HepG2 (cell line): ENCODE measurements around the gene DDX50. TPM values are rescaled to one million over a fixed set of nuclear protein-coding genes. Genes with fewer than 3 reads are reported as not detected.
A peak's percentile ranks its signal among the peaks of the same experiment; 100 is the strongest.

Experiments
- BORCS8-MEF2B ChIP-seq: sonication (generic); formaldehyde crosslinking; IDR thresholded peaks from 2 replicates; pipeline ENCODE4 v1.8.0; 2022; ENCODE audit warnings: mild to moderate bottlenecking, missing genetic modification reagents
- CEBPG ChIP-seq: IDR thresholded peaks from 2 replicates; pipeline ENCODE4 v1.6.1; 2016
- HOXA7 ChIP-seq: sonication (generic); formaldehyde crosslinking; IDR thresholded peaks from 2 replicates; pipeline ENCODE4 v1.8.1; 2022; ENCODE audit warnings: mild to moderate bottlenecking, missing genetic modification reagents, moderate library complexity
- MXD1 ChIP-seq: sonication (generic); formaldehyde crosslinking; IDR thresholded peaks from 2 replicates; pipeline ENCODE4 v1.4.0; 2020; ENCODE audit warnings: mild to moderate bottlenecking, missing genetic modification reagents
- MXD3 ChIP-seq: IDR thresholded peaks from 2 replicates; pipeline ENCODE4 v1.6.1; 2016; ENCODE audit warnings: mild to moderate bottlenecking, missing biosample characterization, missing genetic modification reagents
- MZF1 ChIP-seq: sonication (generic); formaldehyde crosslinking; IDR thresholded peaks from 2 replicates; pipeline ENCODE4 v1.8.1; 2023; ENCODE audit warnings: mild to moderate bottlenecking, missing genetic modification reagents, borderline replicate concordance
- SMARCE1 ChIP-seq: fragments of 450-650 bp; IDR thresholded peaks from 2 replicates; pipeline ENCODE4 v1.6.1; 2017; ENCODE audit warnings: borderline replicate concordance
- SNAPC2 ChIP-seq: sonication (generic); formaldehyde crosslinking; IDR thresholded peaks from 2 replicates; pipeline ENCODE4 v1.8.1; 2022; ENCODE audit warnings: mild to moderate bottlenecking, missing genetic modification reagents
- SRF ChIP-seq: IDR thresholded peaks from 2 replicates; pipeline ENCODE4 v1.6.1; 2011; ENCODE audit warnings: mild to moderate bottlenecking, low read depth, low read length, moderate library complexity
- TBP ChIP-seq: sonication (generic); formaldehyde crosslinking; IDR thresholded peaks from 2 replicates; pipeline ENCODE4 v1.5.0; 2020; ENCODE audit warnings: missing genetic modification reagents
- ZBTB1 ChIP-seq: sonication (generic); formaldehyde crosslinking; IDR thresholded peaks from 2 replicates; pipeline ENCODE4 v1.4.0; 2020; ENCODE audit warnings: missing genetic modification reagents, borderline replicate concordance
- ZNF317 ChIP-seq: sonication (generic); formaldehyde crosslinking; IDR thresholded peaks from 2 replicates; pipeline ENCODE4 v1.5.0; 2020; ENCODE audit warnings: mild to moderate bottlenecking, missing genetic modification reagents
- ZNF318 ChIP-seq: sonication (generic); formaldehyde crosslinking; IDR thresholded peaks from 2 replicates; pipeline ENCODE4 v1.4.0; 2020; ENCODE audit warnings: mild to moderate bottlenecking, missing genetic modification reagents
- ZNF703 ChIP-seq: sonication (generic); formaldehyde crosslinking; IDR thresholded peaks from 2 replicates; pipeline ENCODE4 v1.5.1; 2020; ENCODE audit warnings: missing genetic modification reagents, mild to moderate bottlenecking, moderate library complexity, borderline replicate concordance
- polyA plus RNA-seq, 8 experiments: library from polyadenylated mRNA; depleted of rRNA in 3 of 8; stranded (reverse) in 7 of 8; unstranded in 1 of 8; fragments of >200 nt; fragmentation: Illumina TruSeq in 4 of 8; extraction: Trizol in 4 of 8; gene quantifications; 2 replicates each; pipeline versions ENCODE4 v1.2.1 to v1.2.3, GENCODE V29; 2011 to 2016; ENCODE audit warnings: low read depth in 4 of 8, missing spikeins in 1 of 8, mixed read lengths in 1 of 8; ENCODE audit not compliant: insufficient read depth in 1 of 8
- total RNA-seq, 5 experiments: library from RNA; depleted of rRNA; stranded (reverse); fragments of >200 nt; fragmentation: Illumina TruSeq; extraction: Trizol; gene quantifications; 2 replicates each; pipeline ENCODE4 v1.2.3, GENCODE V29; 2016; ENCODE audit warnings: low read depth in 1 of 5
- TF ChIP-seq, protein P1 (sequence below): sonication (generic); formaldehyde crosslinking; IDR thresholded peaks from 2 replicates; pipeline ENCODE4 v1.4.0; 2020; ENCODE audit warnings: missing genetic modification reagents

The DDX50 gene
- total and polyA plus RNA-seq, 2 of the 13 experiments (the other 11 are each of a cell fraction or from before 2014, with no cell fraction given) = 19.0 to 38.2 TPM

- TF ChIP-seq ZNF318 (peak; percentile 76), HOXA7 (peak; percentile 97), TBP (no peak), SRF (no peak), SNAPC2 (CRISPR knock-in tag) (peak; percentile 76; the same call in 1 of the 2 replicates), MXD1 (CRISPR knock-in tag) (peak; percentile 67), MXD3 (CRISPR knock-in tag) (peak; percentile 94), ZNF703 (CRISPR knock-in tag) (no peak; the same call in 1 of the 2 replicates), MZF1 (no peak), SMARCE1 (no peak), CEBPG (0 out of 2 replicates have a peak, but pooled peaks have one; percentile 9), ZNF317 (CRISPR knock-in tag) (peak; percentile 15; the same call in 1 of the 2 replicates), ZBTB1 (CRISPR knock-in tag) (0 out of 2 replicates have a peak, but pooled peaks have one; percentile 69), BORCS8-MEF2B (CRISPR knock-in tag) (peak; percentile 92)
- TF ChIP-seq, protein P1, sequence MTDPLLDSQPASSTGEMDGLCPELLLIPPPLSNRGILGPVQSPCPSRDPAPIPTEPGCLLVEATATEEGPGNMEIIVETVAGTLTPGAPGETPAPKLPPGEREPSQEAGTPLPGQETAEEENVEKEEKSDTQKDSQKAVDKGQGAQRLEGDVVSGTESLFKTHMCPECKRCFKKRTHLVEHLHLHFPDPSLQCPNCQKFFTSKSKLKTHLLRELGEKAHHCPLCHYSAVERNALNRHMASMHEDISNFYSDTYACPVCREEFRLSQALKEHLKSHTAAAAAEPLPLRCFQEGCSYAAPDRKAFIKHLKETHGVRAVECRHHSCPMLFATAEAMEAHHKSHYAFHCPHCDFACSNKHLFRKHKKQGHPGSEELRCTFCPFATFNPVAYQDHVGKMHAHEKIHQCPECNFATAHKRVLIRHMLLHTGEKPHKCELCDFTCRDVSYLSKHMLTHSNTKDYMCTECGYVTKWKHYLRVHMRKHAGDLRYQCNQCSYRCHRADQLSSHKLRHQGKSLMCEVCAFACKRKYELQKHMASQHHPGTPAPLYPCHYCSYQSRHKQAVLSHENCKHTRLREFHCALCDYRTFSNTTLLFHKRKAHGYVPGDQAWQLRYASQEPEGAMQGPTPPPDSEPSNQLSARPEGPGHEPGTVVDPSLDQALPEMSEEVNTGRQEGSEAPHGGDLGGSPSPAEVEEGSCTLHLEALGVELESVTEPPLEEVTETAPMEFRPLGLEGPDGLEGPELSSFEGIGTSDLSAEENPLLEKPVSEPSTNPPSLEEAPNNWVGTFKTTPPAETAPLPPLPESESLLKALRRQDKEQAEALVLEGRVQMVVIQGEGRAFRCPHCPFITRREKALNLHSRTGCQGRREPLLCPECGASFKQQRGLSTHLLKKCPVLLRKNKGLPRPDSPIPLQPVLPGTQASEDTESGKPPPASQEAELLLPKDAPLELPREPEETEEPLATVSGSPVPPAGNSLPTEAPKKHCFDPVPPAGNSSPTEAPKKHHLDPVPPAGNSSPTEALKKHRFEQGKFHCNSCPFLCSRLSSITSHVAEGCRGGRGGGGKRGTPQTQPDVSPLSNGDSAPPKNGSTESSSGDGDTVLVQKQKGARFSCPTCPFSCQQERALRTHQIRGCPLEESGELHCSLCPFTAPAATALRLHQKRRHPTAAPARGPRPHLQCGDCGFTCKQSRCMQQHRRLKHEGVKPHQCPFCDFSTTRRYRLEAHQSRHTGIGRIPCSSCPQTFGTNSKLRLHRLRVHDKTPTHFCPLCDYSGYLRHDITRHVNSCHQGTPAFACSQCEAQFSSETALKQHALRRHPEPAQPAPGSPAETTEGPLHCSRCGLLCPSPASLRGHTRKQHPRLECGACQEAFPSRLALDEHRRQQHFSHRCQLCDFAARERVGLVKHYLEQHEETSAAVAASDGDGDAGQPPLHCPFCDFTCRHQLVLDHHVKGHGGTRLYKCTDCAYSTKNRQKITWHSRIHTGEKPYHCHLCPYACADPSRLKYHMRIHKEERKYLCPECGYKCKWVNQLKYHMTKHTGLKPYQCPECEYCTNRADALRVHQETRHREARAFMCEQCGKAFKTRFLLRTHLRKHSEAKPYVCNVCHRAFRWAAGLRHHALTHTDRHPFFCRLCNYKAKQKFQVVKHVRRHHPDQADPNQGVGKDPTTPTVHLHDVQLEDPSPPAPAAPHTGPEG (CRISPR knock-in tag) = no peak; the same call in 1 of the 2 replicates
Observed at GRCh38 chr10:68900427-68901104, 549 bp upstream of the DDX50 start (continued).
